HFFc6 (cell line): ENCODE results near the gene FIZ1. TPM values are rescaled to one million over a fixed set of nuclear protein-coding genes. Genes with fewer than 3 reads are reported as not detected.
A peak's percentile ranks its signal among the peaks of the same experiment; 100 is the strongest.

Source experiments
- DNase-seq: peaks from one replicate; pipeline ENCODE4 v3.0.0-alpha.2; 2018
- H3K27ac Mint-ChIP-seq: 2 replicates; pipeline ENCODE4 v1.8.0; 2020; ENCODE audit warnings: mild to moderate bottlenecking, mixed read lengths
- H3K27me3 Mint-ChIP-seq: 2 replicates; pipeline ENCODE4 v1.8.0; 2021; ENCODE audit warnings: mild to moderate bottlenecking, moderate library complexity, mixed read lengths; ENCODE audit not compliant: insufficient read depth
- H3K36me3 Mint-ChIP-seq: 2 replicates; pipeline ENCODE4 v1.8.0; 2021; ENCODE audit warnings: low read depth, mixed read lengths
- H3K4me1 Mint-ChIP-seq: 2 replicates; pipeline ENCODE4 v1.8.0; 2020; ENCODE audit warnings: low read depth, mixed read lengths
- H3K4me3 Mint-ChIP-seq: 2 replicates; pipeline ENCODE4 v1.8.0; 2020; ENCODE audit warnings: mild to moderate bottlenecking, moderate library complexity, mixed read lengths
- H3K9me3 Mint-ChIP-seq: 2 replicates; pipeline ENCODE4 v1.8.0; 2020; ENCODE audit warnings: mild to moderate bottlenecking, mixed read lengths
- total RNA-seq, 6 experiments: library from RNA; stranded (reverse); fragmentation: NEBNext Ultra II Directional; extraction: Animal tissue kit (Norgen Biotek cat#: 25700); gene quantifications; 2 replicates in 1 of 6; 3 replicates in 5 of 6; pipeline ENCODE4 v1.2.3, GENCODE V29; 2021
- TF ChIP-seq, protein P1 (sequence below): fragments of 200-600 bp; sonication (generic); IDR thresholded peaks from 2 replicates; pipeline ENCODE4 v1.5.0; 2021; ENCODE audit warnings: antibody characterized with exemption, mild to moderate bottlenecking

Gene FIZ1
- total RNA-seq, 6 experiments from 2014 or later = 9.9 to 13.1 (median 11.9) TPM

DNA sequence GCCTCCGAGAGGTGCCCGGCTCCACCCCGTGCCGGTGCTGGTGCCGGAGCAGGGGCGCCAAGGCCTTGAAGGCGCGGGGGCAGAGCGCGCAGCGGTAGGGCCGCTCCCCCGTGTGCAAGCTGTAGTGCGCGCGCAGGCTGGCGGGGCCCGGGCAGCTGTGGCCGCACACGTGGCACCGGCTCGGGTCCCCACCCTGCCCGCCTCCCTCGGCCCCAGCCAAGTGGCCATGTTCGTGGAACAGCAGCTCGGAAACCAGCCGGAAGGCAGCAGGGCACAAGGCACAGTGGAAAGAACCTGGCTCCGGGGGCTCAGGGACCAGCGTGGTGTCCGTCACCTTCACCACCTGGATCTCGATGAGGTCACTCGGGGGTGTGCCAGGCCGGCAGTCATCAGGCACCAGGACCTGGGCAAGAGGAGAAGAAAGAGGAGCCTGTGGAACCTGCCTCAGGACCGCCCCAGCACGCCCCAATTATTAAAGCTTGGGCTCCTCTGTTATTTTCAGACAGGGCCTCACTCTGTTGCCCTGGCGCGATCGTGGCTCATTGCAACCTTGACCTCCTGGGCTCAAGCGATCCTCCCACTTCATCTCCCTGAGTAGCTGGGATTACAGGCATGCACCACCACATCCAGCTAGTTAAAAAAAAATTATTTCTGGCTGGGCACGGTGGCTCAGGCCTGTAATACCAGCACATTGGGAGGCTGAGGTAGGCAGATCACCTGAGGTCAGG lies 23.1 kb upstream of the FIZ1 start:
- Mint-ChIP-seq H3K27me3 (peaks cover 3% of the 10 kb centered on the region), H3K4me3 (no peak overlapping the region)

DNA sequence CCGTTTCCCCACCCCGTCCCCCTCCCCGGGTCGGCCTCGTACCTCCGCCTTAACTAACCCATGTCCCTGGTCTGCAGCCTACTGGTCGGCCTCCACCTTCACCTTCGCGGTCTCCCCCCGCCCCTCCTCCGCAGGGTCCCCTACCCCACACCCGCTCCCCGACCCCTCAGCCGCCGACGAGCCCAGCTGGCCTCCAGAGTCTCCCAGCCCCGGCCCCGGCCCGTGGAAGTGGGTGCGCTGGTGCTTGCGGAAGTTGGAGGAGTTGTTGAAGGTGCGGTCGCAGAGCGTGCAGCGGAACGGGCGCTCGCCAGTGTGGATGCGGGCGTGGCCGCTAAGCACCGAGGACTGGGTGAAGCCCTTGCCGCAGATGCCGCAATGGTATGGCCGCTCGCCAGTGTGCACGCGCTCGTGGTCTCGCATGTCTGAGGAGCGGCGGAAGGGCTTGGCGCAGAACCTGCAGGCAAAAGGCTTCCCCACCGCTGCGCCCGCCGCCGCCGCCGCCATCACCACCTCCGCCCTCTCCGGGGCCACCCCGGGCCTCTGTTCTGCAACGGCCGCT lies 22.4 kb upstream of the FIZ1 start:
- Mint-ChIP-seq H3K27me3 (peaks cover 3% of the 10 kb centered on the region), H3K4me3 (no peak overlapping the region), H3K36me3 (peaks cover 34% of the 10 kb centered on the region), H3K9me3 (no peaks in the 10 kb centered on the region; the same call in 1 of the 2 replicates), H3K4me1 (peaks cover 31% of the 10 kb centered on the region), H3K27ac (no peak overlapping the region)
- no peak for DNase-seq
- TF ChIP-seq, protein P1, sequence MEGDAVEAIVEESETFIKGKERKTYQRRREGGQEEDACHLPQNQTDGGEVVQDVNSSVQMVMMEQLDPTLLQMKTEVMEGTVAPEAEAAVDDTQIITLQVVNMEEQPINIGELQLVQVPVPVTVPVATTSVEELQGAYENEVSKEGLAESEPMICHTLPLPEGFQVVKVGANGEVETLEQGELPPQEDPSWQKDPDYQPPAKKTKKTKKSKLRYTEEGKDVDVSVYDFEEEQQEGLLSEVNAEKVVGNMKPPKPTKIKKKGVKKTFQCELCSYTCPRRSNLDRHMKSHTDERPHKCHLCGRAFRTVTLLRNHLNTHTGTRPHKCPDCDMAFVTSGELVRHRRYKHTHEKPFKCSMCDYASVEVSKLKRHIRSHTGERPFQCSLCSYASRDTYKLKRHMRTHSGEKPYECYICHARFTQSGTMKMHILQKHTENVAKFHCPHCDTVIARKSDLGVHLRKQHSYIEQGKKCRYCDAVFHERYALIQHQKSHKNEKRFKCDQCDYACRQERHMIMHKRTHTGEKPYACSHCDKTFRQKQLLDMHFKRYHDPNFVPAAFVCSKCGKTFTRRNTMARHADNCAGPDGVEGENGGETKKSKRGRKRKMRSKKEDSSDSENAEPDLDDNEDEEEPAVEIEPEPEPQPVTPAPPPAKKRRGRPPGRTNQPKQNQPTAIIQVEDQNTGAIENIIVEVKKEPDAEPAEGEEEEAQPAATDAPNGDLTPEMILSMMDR = no peak

More for the DNA sequence above, 23.1 kb upstream of the FIZ1 start:
- TF ChIP-seq, protein P1 = no peak
- peaks cover 31% of the 10 kb centered on the region for H3K36me3 Mint-ChIP-seq
- H3K9me3 Mint-ChIP-seq = no peaks in the 10 kb centered on the region; the same call in 1 of the 2 replicates
- no peak overlapping the region for H3K27ac Mint-ChIP-seq
- DNase-seq = no peak
- H3K4me1 Mint-ChIP-seq = peaks cover 31% of the 10 kb centered on the region

DNA sequence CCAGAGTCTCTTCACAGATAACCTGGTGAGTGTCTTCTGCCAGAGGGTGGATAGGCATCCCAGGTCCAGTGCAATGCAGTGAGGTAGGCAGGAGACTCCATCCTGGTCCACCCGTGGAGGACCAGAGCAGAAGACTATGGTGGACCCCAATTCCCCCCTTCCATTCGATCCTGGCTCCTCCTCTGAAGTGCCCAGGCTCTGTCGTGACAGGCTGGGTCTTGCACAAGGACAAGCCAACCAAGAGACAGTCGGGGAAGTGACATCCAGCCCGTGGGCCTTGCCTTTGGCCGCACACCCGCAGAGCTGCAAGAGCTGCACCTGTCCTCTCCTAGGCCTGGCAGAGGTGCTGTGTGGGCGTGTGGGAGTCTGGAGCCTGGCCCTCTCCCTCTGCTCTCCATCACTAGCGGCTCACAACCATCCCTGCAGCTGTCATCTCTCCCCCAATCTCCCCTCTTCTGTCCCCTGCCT lies 21.9 kb upstream of the FIZ1 start:
- Mint-ChIP-seq H3K4me1 (peaks cover 31% of the 10 kb centered on the region), H3K27me3 (peaks cover 3% of the 10 kb centered on the region), H3K27ac (no peak overlapping the region), H3K9me3 (no peaks in the 10 kb centered on the region; the same call in 1 of the 2 replicates), H3K4me3 (no peak overlapping the region), H3K36me3 (peaks cover 34% of the 10 kb centered on the region)
- TF ChIP-seq, protein P1 = no peak
- DNase-seq = no peak

DNA sequence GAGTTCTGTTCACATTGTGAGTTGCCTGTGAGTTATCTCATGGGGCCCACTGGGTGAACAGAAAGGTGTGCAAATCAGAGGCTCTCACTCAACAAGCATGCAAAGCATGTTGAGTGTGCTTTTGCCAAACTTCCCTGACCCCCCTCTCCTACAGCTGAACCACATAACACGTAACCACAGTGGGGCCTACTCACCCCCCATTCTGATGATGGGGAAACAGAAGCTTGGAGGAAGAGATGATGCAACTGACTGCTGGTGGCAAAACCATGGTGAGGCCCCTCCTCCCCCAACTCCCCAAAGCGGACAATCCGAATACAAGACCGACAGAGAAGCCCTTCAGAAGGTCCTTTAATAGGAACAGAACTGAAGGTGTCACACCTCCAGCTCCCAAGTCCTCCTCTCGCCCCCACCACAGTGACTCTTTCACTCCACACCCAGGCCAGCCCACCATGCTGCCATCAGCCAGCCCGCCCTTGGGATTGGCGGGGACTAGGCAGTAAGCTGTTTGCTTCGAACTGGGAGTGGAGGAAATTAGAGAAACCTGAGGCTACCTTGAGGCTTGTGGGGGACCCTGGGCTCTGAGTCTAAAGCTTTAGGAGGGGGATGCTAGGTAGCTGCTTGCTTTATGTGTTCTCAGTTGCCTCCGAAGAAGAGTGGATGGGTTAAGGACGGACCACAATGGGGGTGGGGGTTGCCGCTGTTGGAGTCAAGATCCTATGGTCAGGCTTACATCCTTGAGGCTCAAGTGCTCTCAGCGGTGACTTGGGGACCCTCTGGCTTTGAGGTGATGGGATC lies 21.3 kb upstream of the FIZ1 start:
- Mint-ChIP-seq H3K4me3 (no peak overlapping the region), H3K9me3 (no peaks in the 10 kb centered on the region; the same call in 1 of the 2 replicates), H3K27me3 (peaks cover 3% of the 10 kb centered on the region), H3K36me3 (peaks cover 34% of the 10 kb centered on the region), H3K4me1 (peaks cover 31% of the 10 kb centered on the region), H3K27ac (no peak overlapping the region)
- TF ChIP-seq, protein P1 = no peak
- no peak for DNase-seq

DNA sequence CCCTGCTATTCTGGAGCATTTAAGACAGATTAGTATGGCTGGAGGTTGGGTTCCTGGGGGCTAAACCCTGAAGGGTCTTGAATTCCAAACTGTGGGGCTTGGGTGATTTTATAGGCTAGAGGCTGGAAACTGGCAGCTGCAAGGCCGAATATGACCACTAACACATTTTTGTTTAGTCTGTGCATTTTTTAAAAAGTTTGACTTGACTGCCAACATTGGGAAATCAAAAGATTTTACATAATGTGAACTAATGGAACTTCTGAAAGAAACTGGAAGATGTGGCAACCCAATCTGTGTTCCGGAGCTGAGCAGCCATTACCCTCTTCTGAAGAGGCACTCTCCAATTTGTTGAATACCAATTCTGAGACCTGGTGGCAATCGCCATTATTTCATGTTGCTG lies 20.0 kb upstream of the FIZ1 start:
- TF ChIP-seq, protein P1 = 0 out of 2 replicates have a peak, but pooled peaks have one; percentile 15
- Mint-ChIP-seq H3K36me3 (peaks cover 34% of the 10 kb centered on the region), H3K27me3 (peaks cover 3% of the 10 kb centered on the region), H3K27ac (peak overlapping the region; percentile 24; the same call in 1 of the 2 replicates), H3K9me3 (no peaks in the 10 kb centered on the region; the same call in 1 of the 2 replicates), H3K4me1 (peaks cover 24% of the 10 kb centered on the region), H3K4me3 (no peak overlapping the region)
- DNase-seq = peak; percentile 13
